SIG-M5 (cell line): ENCODE results near the gene NXN.
"Not testable (repeated sequence)": the region's sequence is repeated elsewhere in the genome, so short reads cannot be mapped to it uniquely, and the experiment has no call there.

Experiments
- DNase-seq: peaks from one replicate; lab custom pipeline; 2025; lab: John Stamatoyannopoulos, UW

NXN gene

DNA sequence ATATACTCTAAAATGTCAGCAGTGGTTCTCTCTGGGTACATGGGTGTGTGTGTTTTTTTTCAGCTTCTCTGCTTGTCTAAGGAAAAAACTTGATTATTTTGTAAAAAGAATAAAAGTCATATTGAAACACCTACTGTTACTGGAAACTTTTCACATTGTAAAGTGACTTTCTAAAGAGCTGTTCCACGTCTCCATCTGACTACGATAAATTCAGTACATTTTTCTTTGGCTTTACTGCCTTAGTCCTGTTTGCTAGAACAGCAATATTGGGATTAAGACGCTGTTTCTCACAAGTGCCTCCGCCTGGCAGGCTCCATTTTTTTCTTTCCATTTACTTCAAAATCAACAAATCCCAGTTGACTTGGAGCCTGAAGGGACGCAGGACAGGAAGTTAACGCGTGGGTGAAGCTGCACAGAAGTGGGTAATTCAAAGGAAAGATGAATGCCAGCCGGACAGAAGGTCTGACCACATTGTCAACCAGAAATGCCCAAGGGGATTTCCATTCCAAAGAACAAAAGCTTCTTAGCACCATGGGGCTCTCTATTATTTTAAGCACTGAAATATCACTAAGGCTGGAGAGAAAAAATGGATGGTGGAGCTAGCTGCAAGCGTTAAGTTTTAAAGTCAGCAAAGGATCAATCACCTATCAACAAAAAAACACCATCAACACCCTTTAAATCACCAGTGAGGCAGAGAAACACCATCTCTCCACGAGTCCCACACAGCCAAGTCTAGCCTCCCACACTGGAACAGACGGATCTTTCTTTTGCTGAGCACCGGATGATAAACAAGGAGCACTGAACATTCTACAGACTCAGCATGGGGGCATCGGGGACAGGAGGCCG, 205.9 kb downstream of the NXN start:
- DNase-seq: no peak

DNA sequence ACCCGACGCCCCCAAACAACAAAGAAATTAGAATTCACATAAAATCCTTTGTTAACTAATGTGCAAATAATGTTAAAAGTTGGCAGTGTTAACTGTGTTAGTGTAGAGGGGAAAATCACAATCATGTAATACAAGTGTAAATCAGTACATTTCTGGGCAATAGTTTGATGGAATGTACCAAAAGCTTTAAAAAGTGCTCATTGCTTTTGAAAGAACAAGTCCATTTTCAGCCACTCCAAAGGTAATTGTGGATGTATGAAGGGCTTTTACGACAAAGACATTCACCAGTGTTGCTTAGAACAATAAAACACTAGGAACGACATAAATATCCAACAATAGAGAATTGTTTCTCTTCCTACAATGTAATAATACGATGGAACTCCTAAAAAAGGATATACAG, 206.6 kb downstream of the NXN start:
- no peak for DNase-seq

DNA sequence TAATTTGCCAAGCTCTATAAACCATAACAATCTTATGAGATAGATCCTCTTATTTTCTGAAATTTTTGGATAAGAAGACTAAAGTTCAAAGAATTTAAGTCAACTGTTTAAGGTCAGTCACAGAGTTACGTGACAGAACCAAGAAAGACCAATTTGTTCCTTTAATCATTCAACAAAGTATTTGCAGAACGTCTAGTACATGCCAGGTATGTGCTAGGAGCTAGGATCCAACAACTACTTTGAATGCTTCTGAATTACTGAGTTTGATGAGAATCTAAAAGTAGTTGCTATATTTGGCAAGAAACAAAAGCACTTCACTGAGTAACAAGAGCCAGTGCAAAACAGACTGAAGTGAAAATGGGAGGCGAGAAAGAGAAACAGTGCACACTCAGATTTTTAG, 212.5 kb downstream of the NXN start:
- no peak for DNase-seq

DNA sequence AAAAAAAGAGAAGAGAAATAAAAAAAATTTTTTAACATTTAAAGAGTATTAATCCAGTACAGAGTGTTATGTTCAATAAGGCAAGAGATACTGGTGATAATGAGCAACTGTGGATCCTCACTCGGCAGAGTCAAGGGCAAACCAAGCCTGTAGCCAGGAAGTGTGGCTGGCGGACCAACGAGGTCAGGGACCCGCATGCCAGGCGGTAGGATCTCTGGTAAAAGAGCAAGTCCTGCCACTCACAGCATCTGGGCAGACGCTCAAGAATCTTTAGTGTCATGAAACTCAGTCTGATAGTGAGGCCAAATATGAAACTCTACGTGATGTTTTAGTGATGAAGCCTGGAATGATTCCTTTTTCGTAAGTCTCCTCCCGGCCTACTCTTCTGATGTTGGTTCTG, 219.2 kb downstream of the NXN start:
- DNase-seq: no peak

DNA sequence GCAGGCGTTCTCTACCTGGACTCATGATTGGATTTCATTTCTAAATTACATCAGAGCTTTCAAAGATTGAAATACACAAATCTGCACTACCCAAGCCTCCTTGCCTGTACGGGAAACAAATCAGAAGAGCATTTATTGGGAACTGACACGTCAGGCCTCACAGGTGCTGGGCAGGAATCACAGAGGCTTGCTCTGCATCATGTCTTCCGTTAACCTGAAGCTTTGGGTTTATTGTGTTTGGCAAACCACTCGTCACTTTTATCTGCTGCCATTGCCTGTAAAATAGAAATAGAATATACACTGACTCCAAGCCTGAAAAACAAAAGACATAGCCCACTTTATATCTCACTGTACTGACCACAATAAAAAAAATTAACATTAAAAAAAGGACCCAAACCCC, 219.6 kb downstream of the NXN start:
- no peak for DNase-seq

DNA sequence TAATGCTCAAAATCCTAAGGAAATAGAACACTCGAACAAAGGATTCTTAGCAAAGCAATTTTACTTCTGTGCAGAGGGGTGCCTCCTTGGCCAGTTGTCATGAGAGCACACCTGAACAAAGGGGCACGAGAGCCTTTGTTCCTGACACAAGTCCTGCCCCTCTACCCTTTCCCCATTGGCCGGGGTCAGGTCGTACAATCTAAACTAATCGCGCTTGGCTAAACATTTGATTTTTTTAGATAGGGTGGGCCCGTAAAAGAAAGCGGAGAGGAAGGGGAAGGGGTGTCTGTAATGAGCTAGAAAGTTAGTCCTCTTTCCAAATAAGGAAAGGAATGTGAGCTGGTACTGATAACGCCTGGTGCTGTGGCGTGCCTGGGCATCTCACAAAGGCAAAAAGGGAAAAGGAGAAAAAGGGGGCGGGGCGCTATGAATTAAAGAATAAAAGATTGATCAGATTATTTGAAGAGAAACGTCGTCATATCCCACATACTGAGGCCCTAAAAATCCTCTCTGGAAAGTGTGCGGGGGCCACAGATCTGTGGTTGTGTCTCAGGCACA, 223.5 kb downstream of the NXN start:
- DNase-seq: not testable (repeated sequence)

DNA sequence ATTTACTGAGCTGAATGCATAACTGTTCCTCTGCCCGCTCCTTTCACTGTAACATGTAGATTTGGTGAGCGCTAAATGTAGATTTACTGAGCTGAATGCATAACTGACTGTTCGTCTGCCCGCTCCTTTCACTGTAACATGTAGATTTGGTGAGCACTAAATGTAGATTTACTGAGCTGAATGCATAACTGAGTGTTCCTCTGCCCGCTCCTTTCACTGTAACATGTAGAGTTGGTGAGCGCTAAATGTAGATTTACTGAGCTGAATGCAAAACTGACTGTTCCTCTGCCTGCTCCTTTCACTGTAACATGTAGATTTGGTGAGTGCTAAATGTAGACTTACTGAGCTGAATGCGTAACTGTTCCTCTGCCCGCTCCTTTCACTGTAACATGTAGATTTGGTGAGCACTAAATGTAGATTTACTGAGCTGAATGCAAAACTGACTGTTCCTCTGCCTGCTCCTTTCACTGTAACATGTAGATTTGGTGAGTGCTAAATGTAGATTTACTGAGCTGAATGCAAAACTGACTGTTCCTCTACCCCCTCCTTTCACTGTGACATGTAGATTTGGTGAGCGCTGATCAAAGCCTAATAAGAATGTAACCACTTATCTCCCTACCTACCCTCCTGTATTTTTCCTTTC, 224.1 kb downstream of the NXN start:
- DNase-seq: not testable (repeated sequence)

DNA sequence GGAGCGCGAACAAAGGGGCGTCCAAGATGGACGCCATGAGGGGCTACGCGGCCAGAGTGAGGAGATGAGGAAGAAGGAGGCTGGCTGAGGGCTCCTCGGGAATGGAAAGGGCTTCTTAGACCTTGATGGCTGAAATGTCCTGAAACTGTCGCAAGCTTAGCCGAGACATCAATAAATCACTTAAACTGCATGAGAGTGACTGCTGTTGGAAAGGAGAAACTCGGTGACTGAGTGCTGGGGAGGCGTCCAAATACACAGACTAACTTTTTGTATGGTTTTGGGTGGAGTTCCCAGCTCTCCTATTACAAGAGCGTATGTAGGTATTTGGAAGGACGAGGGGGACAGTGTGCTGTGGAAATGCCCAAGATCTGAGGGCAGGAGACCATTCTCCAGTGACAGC, 226.2 kb downstream of the NXN start:
- no peak for DNase-seq

DNA sequence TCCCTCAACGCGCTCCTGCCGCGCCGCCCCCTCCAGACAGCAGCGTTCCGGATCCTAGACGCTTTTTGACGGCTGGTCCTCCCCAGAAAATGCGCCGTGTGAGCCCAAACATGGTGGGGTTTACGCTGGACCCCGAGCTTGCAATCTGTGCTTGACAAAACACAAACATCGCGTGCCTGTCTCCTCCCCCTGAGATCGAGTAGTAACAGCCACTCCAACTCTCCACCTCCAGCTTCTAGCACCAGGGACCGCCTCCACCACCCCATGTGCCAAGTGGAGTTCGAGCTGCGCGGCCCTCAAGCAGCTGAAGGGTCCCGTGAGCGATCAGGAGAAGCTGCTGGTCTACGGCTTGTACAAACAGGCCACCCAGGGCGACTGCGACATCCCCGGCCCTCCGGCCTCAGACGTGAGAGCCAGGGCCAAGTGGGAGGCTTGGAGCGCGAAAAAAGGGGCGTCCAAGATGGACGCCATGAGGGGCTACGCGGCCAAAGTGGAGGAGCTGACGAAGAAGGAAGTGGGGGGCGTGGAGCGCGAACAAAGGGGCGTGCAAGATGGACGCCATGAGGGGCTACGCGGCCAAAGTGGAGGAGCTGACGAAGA, 226.9 kb downstream of the NXN start:
- DNase-seq: no peak

DNA sequence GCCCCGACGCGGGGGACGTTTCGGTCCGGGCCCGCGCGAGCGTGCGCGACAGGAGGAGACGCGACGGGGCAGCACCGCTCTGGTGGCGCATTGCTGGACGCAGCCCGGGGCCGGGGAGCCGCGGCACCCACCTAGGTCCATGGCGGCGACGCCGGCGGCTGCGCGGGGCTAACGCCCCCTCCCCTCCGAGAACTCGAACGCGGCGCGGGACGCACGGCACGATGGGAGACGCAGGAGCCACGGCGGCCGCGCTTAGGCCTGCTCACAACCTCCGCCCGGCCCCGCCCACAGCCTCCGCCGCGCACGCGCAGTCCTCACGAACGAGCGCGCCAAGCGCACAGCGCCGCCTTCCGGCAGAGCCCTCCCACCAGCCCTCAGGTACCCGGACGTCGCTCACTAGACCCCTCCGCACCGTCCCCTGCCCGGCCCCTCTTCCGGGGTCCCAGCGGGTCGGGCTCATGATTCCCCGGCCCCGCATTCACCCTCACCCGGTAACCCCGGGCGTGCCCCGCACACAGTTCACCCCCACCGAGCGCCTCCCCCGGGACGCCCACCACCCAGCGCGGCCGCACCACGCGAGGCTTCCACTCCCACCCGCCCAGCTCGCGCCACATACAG, 227.5 kb downstream of the NXN start, which contains the start of gene GEMIN4:
Gene GEMIN4, minus strand, starts transcription at position 263 of the 618 bp plus-strand sequence. Its CDS starts 122 bp downstream, at position 141.
- DNase-seq: no peak

DNA sequence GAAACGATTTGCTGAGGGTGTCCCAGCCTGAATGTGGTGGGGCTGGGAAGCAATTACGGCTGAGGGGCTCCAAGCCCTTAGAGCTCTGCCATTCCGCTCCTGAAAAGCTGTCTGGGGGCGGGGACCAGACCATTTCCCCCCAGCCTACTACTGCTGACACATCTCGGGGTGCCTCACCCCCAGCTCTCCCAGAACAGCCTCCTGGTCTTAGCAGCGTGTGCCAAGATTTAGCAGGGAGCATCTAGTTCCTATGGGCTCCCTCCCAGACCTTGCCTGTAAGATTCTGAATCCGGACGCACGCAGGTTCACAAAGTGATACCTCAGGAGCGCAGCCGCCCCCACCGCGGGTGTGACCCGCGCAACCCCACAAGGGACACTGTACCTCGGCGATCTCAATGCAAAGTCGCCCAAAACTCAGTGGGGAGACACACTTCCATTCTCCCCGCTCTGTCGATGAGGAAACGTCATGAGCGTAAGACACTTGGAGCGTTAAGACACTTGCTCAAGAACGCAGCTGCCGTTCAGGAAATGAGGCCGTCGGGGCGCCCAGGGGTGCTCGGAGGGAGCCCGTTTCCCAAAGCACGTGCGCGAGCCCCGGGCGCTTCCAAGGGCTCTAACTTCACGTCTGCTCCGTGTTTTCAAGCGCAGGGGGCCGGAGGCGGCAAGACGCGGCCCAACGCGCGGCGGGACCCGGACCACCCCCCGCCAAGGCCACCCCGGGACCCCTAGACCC, 228.1 kb downstream of the NXN start:
- no peak for DNase-seq

DNA sequence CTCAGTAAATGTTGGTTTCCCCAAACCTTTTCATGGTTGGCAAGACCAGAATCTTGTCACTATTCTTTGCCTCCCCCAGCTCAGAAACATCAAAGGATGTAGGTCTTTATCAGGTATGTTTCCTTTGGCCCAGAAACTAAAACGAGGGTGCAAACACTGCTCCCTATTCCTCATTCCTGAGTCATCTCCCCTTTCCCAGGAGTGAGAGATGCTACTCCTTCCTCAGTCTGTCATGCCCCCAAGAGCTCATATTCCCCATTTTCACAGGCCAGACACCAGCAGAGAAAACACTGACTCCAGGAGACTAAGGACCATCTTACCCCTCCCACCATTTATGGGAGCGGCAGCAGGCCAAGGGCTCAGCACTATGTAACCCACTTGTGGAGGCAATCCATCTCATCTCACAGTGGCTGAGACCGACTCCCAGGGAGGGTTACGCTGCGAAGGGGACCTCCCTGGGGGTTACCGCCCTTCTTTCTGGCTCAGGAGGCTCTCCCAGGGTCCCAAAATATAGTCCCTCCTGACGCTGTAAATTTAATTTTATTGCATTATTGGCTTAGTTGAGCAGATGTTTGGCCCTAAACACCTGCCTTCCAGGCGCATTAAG, 229.0 kb downstream of the NXN start:
- no peak for DNase-seq

DNA sequence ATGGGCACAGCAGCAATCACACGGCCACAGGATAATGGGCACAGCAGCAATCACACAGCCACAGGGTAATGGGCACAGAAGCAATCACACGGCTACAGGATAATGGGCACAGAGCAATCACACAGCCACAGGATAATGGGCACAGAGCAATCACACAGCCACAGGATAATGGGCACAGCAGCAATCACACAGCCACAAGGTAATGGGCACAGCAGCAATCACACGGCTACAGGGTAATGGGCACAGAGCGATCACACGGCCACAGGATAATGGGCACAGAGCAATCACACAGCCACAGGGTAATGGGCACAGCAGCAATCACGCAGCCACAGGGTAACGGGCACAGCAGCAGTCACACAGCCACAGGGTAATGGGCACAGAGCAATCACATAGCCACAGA, 230.2 kb downstream of the NXN start:
- not testable (repeated sequence) for DNase-seq
